Measurements from ENCODE around the gene TULP1. TPM values are rescaled to one million over a fixed set of nuclear protein-coding genes. Genes with fewer than 3 reads are reported as not detected.

Gene TULP1
- total and polyA plus RNA-seq, 2 of the 8 experiments (the other 6 are each of a cell fraction or from before 2014, with no cell fraction given), result 3.2 to 6.8 TPM

DNA sequence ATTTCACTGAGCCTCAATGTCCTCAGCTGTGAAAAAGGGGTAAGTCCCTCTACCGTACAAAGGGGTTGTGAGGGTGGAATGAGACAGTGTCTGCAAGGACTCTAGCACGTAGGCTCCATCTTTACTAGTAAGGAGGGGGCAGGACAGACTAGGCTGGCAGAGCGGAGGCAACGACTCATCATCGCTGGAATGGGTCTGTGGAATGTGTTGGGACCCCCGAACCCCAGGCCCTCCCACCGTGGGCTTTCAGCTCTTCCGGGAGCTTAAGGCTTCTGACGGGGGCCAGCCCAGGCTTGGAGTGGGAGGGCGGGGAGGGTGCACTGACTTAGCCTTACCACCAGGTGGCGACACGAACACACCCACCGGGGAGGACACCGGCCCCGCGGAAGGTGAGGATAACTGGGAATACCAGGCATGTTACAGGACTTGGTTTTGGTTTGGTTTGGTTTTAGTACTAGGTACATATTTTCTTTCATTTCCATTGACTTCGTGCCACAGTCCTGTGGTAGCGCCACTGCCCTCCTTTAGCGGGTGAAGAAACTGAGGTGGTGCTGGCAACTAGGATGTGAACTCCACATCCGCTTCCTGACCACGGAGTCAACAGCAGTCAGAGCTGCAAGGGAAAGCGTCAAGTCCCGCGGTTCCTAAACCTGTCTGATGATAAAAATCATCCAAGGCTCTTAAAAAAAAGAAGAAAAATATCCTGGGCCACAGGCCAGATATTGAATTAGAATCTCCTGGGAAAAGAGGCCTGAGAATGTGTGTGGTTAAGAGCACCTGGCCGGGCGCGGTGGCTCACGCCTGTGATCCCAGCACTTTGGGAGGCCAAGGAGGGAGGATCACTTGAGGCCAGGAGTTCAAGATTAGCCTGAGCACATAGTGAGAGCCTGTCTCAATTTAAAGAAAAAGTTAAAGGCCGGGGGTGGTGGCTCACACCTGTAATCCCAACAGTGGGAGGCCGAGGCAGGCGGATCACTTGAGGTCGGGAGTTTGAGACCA, 10.3 kb upstream of the TULP1 start:
- Histone ChIP-seq H2BK5ac (ENCODE audit: low read depth, low read length) (peak overlapping the region; percentile 63; the same call in 1 of the 2 replicates), H2BK120ac (replicated peaks; ENCODE audit: low read depth, low read length) (no peak overlapping the region), H3K27ac (ENCODE audit: low read depth, low read length) (no peak overlapping the region), H3K4me2 (ENCODE audit: insufficient read depth in 1 of 2, low read depth in 2 of 2, low read length in 2 of 2) (peak overlapping the region in 1 of 2 experiments; percentile 50; a peak in 3 of 4 replicates), H3K18ac (ENCODE audit: extremely low read depth, low read length) (peak overlapping the region; percentile 81), H2AFZ (ENCODE audit: low read length) (peak overlapping the region; percentile 98), H3K4me3 (ENCODE audit: extremely low read depth in 1 of 4, insufficient read depth in 2 of 4, low read depth in 3 of 4, low read length in 4 of 4) (no peak overlapping the region), H4K91ac (replicated peaks; ENCODE audit: insufficient read length, low read length) (peak overlapping the region; percentile 63), H3K9me3 (ENCODE audit: insufficient read depth in 2 of 2, low read depth in 1 of 2, low read length in 1 of 2) (no peaks in the 10 kb centered on the region), H3K9ac (replicated peaks in 1 of 4; ENCODE audit: extremely low read depth in 1 of 4, low read depth in 3 of 4, low read length in 3 of 4) (no peak overlapping the region), H3K56ac (replicated peaks; ENCODE audit: insufficient read length, low read depth, low read length) (no peak overlapping the region), H2AK5ac (ENCODE audit: low read depth, low read length) (no peak overlapping the region), H3K14ac (ENCODE audit: insufficient read length) (no peak overlapping the region), H3K79me2 (ENCODE audit: control insufficient read depth in 1 of 2, insufficient read depth in 2 of 2, low read length in 2 of 2) (no peaks in the 10 kb centered on the region), H4K8ac (ENCODE audit: extremely low read depth, insufficient read depth, low read length) (no peak overlapping the region), H3K36me3 (ENCODE audit: control insufficient read depth in 2 of 4, insufficient read depth in 4 of 4, low read length in 3 of 4) (no peaks in the 10 kb centered on the region), H4K20me1 (replicated peaks in 1 of 2; ENCODE audit: control insufficient read depth in 1 of 2, insufficient read depth in 2 of 2, low read length in 2 of 2) (no peaks in the 10 kb centered on the region), H3K4ac (replicated peaks; ENCODE audit: insufficient read length, low read depth, low read length) (peak overlapping the region; percentile 19), H3K23me2 (ENCODE audit: low read depth, low read length) (no peaks in the 10 kb centered on the region), H3K4me1 (replicated peaks in 1 of 4; ENCODE audit: control insufficient read depth in 3 of 4, insufficient read depth in 4 of 4, low read length in 3 of 4) (peaks cover 0 to 13% (median 8%) of the 10 kb centered on the region in 4 experiments; a peak in 6 of 7 replicates), H2BK15ac (ENCODE audit: low read length) (peak overlapping the region; percentile 90), H2BK12ac (ENCODE audit: low read depth, low read length) (peak overlapping the region; percentile 69), H3K23ac (ENCODE audit: insufficient read length) (no peak overlapping the region), H3K79me1 (ENCODE audit: low read depth, low read length) (no peaks in the 10 kb centered on the region), H4K5ac (ENCODE audit: insufficient read length, low read depth, low read length) (no peak overlapping the region), H2BK20ac (ENCODE audit: low read length) (0 out of 2 replicates have a peak overlapping the region, but pooled peaks have one; percentile 92), H3K27me3 (replicated peaks in 1 of 4; ENCODE audit: control insufficient read depth in 3 of 4, extremely low read depth in 1 of 4, insufficient read depth in 3 of 4, low read length in 3 of 4) (0 out of 7 replicates have a peak, but pooled peaks cover 0 to 2% (median 0%) of the 10 kb centered on the region in 4 experiments)
- DNase-seq (ENCODE audit: low read depth in 1 of 2, low spot score in 2 of 2) (peak; percentile 53 to 91), FAIRE-seq (peak; percentile 69)
- ChIA-PET POLR2A (ENCODE audit: partially characterized antibody) (interaction anchor here (1.2 to 2.1 kb wide), 4 partner anchors 27 to 78 kb away, joined by 4 to 9 read pairs (median 6); no protein-coding TSS in a partner anchor), CTCF (ENCODE audit: partially characterized antibody) (interaction anchor here (0.5 to 32.2 kb wide), 60 partner anchors 8 to 825 kb away, joined by 3 to 521 read pairs (median 3); partner anchors contain the start of genes CLPS, DEF6, RPL10A and TEAD3)
- WGBS, 2 experiments (ENCODE audit: extremely low coverage in 1 of 2, insufficient coverage in 1 of 2, insufficient read length in 1 of 2, insufficient replicate concordance in 2 of 2, low coverage in 1 of 2, low lambda C conversion rate in 2 of 2, missing lambda C conversion rate in 1 of 2), result 49% methylated on average over 31 of the region's 32 CpGs; no CpG with 5 or more reads in 1 of the 2 experiments
- TF ChIP-seq EP300 (IDR thresholded peaks at IDR 0.05; ENCODE audit: borderline replicate concordance in 1 of 2, low read depth in 2 of 2, low read length in 2 of 2) (no peak), POLR2AphosphoS5 (IDR thresholded peaks at IDR 0.05; ENCODE audit: low read depth, low read length) (no peak), KDM4A (IDR thresholded peaks at IDR 0.05; ENCODE audit: low read depth, low read length, severe bottlenecking) (no peak), POLR2A (IDR thresholded peaks at IDR 0.05; ENCODE audit: control extremely low read depth in 1 of 2, low read depth in 2 of 2, low read length in 2 of 2) (no peak), RAD21 (IDR thresholded peaks at IDR 0.05 in 1 of 2, conservative IDR thresholded peaks at IDR 0.05 in 1 of 2; ENCODE audit: low read depth in 2 of 2, low read length in 2 of 2) (peak; percentile 92 to 96), JUND (IDR thresholded peaks at IDR 0.05; ENCODE audit: low read length) (no peak), POU5F1 (IDR thresholded peaks at IDR 0.05; ENCODE audit: low read depth, low read length) (no peak), NANOG (IDR thresholded peaks at IDR 0.05; ENCODE audit: insufficient read depth, low read depth, low read length, poor library complexity, severe bottlenecking) (no peak), EZH2 (IDR thresholded peaks at IDR 0.05; ENCODE audit: low read depth, low read length, severe bottlenecking) (no peak), PHF8 (conservative IDR thresholded peaks at IDR 0.05; ENCODE audit: low read depth, low read length) (no peak)
